Lower leg skin (tissue), 4 donors: ENCODE results near the gene BANP. TPM values are rescaled to one million over a fixed set of nuclear protein-coding genes. Genes with fewer than 3 reads are reported as not detected.
"Not testable (repeated sequence)": the region's sequence is repeated elsewhere in the genome, so short reads cannot be mapped to it uniquely, and the experiment has no call there.

ENCODE experiments used
- DNase-seq, 2 donors: peaks; one replicate each; pipeline ENCODE4 v3.0.0-alpha.2; 2019; ENCODE audit warnings: low spot score in 2 of 2
- H3K4me3 ChIP-seq: fragments of 200-600 bp; sonication (generic); 2 replicates; pipeline ENCODE4 v1.5.1; 2017; ENCODE audit warnings: mild to moderate bottlenecking, low read depth; ENCODE audit not compliant: poor library complexity, severe bottlenecking
- POLR2A ChIP-seq, 2 donors: fragments of 450-650 bp; IDR thresholded peaks; one replicate each; pipeline ENCODE4 v1.6.1; 2016 to 2017; ENCODE audit warnings: antibody characterized with exemption in 2 of 2, mild to moderate bottlenecking in 1 of 2, moderate library complexity in 1 of 2
- WGBS, 2 donors: methylation state at CpG; one replicate each; pipeline ENCODE4 v1.1.5; 2018; 5-methylcytosine and 5-hydroxymethylcytosine counted together
- intact Hi-C: fragments of 100-400 bp; cut with DNase I; formaldehyde crosslinking; loops from one replicate; pipeline ENCODE4 v1.15.0; 2023; ENCODE audit warnings: low total_unique reads
- total RNA-seq, 4 donors: library from RNA; depleted of rRNA; stranded (reverse); fragments of >200 nt; gene quantifications; one replicate each; pipeline ENCODE4 v1.1.0, GENCODE V29; 2016
- TF ChIP-seq, protein P1 (sequence below), 3 donors: fragments of 450-650 bp; IDR thresholded peaks; one replicate each; pipeline ENCODE4 v1.5.1; 2016; ENCODE audit warnings: antibody characterized with exemption in 3 of 3, mild to moderate bottlenecking in 3 of 3, moderate library complexity in 2 of 3

BANP gene
- total RNA-seq, 4 donors from 2014 or later = 21.6 to 28.7 (median 24.5) TPM

DNA sequence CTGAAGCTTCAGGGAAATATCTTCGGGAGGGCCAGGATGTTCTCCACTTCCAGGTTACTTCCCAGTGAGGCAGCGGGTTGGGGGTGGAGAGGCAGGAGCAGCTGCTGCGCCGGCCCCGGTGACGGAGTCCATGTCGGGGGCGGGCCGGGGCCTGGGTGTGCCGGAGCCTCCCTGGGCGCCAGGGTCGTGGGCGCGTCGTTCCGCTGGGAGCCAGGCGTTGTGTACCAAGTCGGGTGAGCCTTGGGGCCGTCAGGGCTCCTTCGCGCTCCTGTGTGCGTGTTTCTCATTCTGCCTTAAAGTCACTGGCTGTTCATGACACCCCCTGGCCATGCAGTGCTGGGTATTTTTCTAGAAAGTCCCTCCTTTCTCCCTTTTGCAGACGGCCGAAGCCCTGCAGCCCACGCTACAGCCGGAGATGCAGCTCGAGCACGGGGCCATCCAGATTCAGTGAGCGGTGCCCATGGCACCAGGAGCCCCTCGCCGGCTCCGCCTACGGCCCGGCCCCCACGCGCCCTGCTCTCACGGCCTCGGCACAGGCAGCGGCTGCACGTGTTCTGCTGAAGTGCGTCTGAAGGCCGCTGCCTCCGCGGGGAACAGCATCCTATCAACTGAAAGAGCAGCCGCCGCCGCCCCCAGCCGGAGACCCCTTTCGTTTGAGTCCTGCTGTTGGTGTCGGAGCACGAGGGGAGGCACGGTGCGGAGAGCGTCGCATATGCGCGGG lies 125.1 kb downstream of the BANP start:
- TF ChIP-seq, protein P1, sequence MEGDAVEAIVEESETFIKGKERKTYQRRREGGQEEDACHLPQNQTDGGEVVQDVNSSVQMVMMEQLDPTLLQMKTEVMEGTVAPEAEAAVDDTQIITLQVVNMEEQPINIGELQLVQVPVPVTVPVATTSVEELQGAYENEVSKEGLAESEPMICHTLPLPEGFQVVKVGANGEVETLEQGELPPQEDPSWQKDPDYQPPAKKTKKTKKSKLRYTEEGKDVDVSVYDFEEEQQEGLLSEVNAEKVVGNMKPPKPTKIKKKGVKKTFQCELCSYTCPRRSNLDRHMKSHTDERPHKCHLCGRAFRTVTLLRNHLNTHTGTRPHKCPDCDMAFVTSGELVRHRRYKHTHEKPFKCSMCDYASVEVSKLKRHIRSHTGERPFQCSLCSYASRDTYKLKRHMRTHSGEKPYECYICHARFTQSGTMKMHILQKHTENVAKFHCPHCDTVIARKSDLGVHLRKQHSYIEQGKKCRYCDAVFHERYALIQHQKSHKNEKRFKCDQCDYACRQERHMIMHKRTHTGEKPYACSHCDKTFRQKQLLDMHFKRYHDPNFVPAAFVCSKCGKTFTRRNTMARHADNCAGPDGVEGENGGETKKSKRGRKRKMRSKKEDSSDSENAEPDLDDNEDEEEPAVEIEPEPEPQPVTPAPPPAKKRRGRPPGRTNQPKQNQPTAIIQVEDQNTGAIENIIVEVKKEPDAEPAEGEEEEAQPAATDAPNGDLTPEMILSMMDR (IDR thresholded peaks at IDR 0.05) = no peak
- TF ChIP-seq POLR2A (IDR thresholded peaks at IDR 0.05) = no peak
- no peak overlapping the region for H3K4me3 ChIP-seq
- 96 to 97% methylated on average over 57 of the region's 57 CpGs for WGBS, 2 donors
- intact Hi-C loops = no loop called here
- DNase-seq = no peak

DNA sequence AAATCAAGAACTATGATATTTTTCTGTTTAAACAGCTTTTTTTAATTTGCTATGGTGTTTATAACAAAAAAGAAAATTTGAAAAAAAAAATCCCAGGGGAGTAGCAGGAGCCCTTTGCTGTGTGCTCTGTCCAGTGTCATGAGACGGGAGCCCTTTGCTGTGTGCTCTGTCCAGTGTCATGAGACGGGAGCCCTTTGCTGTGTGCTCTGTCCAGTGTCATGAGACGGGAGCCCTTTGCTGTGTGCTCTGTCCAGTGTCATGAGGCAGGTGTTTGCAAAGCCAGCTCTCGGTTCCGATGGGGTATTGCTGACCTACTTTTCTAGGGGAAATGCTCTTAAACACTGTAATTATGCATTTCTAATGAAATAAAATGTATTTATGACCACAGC lies 125.7 kb downstream of the BANP start:
- DNase-seq, intact Hi-C loops, H3K4me3 ChIP-seq: not testable (repeated sequence)
- WGBS, 2 donors = 95% methylated on average over 5 of the region's 5 CpGs

DNA sequence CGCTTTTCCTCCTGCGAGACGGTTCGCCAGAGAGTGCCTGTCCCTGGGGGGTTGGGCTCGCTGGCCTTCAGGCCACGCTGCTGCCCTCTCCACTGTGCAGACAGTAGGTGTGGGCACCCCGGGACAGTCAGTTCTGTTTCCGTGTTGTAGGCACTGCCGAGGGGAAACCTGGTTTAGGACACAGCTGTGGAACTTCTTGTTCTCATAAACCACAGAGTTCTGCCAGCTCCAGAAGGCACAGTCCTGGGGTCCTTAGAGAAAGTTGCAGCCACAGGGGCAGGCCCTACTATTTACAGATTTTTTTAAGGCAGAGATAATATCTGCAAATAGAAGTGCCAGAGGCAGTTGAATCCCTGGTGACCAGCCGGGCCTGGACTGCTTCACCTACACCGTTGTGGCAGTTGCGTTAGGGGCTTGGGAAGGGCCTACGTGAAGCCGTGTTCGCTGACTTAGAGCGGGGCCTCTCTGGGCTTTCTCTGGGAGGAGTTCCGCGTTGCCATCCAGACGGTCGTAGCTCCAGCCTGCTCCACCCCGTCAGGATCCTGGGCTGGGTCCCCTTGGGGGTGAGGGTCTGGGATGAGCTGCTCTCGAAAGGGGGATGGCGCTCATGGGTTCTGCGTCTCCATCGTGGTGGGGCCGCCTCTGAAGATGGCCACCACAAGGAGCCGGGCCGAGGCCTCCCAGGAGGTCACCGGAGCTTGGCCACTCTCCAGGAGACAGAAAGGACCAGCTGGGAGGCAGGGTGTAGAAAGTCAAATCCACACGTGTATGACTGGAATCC lies 126.3 kb downstream of the BANP start:
- no peak overlapping the region for H3K4me3 ChIP-seq
- TF ChIP-seq, protein P1 (IDR thresholded peaks at IDR 0.05) = no peak
- no peak for TF ChIP-seq POLR2A (IDR thresholded peaks at IDR 0.05)
- WGBS, 2 donors = 86 to 89% methylated on average over 28 of the region's 30 CpGs
- DNase-seq = no peak
- intact Hi-C loops = no loop called here

DNA sequence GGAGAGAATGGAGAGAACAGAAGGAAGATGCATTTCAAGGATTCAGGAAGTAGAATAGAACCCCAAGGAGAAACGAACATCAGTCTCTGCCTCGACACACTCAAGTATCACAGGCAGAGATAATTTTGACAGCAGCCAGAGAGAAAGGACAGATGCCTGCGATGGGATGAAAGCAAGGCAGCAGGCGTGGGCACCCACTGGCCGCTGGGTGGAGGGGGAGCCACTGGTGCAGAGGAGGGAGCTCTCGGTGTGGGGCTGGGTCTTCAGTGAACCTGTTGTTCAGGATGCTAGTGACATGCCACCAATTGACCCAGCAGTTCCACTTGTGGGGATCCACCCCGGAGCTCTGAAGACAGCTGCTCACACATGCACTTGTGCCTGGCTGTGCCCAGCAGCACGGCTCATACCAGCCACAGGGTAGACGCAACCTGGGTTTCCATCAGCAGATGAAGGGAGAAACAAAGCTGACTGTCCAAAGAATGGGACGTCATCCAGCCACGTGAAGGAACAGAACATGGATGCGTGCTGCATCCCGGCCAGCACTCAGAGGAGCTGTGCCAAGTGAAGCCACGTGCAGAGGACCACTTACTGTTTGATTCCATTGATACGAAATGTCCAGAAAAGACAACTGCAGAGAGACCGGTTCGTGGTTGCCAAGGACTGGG lies 127.0 kb downstream of the BANP start:
- no peak for DNase-seq
- TF ChIP-seq, protein P1 (IDR thresholded peaks at IDR 0.05) = no peak
- TF ChIP-seq POLR2A (IDR thresholded peaks at IDR 0.05) = no peak
- 94 to 96% methylated on average over 17 of the region's 17 CpGs for WGBS, 2 donors
- intact Hi-C loops = no loop called here
- H3K4me3 ChIP-seq = no peak overlapping the region

DNA sequence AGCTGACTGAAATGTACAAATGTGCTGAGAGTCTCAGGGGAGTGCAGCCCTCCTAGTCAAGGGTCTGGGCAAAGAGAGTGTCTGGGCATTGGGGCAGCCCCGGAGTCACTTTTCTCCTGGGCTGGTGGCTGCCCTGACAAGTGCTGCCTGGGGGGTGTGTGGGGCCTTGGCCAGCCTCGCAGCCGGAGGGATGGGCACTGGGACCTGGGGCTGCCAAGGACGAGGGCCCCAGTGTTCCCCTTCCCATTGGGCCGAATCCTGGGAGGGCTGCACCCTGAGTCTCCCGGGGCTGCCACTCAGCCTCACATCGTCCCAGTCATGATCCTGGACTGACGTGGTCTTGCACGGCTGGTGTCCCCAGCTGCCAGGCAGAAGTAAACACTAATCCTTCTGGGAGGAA lies 132.3 kb downstream of the BANP start:
- intact Hi-C loops = no loop called here
- DNase-seq = no peak
- no peak overlapping the region for H3K4me3 ChIP-seq

More for the DNA sequence above, 132.3 kb downstream of the BANP start:
- TF ChIP-seq POLR2A (IDR thresholded peaks at IDR 0.05) = no peak
- TF ChIP-seq, protein P1 (IDR thresholded peaks at IDR 0.05) = no peak
- WGBS, 2 donors = 84 to 91% methylated on average over 9 of the region's 9 CpGs
